ENCODE data around the gene CDS2. TPM values are rescaled to one million over a fixed set of nuclear protein-coding genes. Genes with fewer than 3 reads are reported as not detected.

CDS2 gene
- total and polyA plus RNA-seq, 2 of the 13 experiments (the other 11 are each of a cell fraction or from before 2014, with no cell fraction given) = 81.3 to 153 TPM

DNA sequence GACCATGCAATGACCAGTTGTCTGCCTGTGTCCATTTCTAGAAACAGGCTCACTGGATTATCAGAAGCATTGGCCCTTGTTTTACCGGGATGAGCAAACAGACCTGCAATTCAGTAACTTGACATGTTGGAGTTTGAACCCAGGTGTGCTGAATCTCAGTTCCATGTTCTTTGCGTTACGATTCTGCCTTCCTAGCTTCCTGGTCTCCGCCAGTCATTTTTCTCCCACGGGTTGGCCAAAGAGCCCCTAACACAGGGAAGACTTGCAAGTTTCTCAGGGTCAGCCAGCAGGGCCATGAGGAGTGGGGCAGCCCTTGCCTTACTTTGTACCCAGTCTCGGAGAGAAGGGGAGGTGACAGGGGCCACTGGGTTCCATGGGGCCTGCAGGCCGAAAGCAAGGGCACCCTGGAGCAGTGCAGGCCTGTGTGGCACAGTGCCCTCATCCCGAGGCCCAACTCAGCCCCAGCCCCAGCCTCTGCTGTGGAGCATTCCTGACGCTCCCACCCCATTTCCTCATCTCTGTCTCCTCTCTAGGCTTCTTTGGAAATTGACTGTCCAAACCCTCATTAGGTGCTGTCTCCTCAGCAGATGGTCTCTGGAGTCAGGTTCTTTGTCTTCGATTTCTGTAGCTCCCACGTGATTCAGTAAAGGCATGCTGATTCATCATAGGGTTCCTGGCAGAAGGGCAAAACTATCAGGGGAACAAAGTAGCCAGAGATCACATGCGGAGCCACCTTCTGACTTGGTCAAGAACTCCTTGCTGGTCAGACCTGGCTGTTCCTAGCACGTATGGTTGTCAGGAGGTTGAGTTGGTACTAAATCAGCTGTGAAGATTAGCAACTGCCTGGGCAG is 23.6 kb downstream of the CDS2 start (continued):
- TF ChIP-seq GLI4 (CRISPR knock-in tag; IDR thresholded peaks at IDR 0.05; ENCODE audit: borderline replicate concordance) (peak; percentile 49; the same call in 1 of the 2 replicates), MYC (CRISPR knock-in tag; IDR thresholded peaks at IDR 0.05; ENCODE audit: borderline replicate concordance) (peak; percentile 50; the same call in 1 of the 2 replicates), ZNF224 (CRISPR knock-in tag; IDR thresholded peaks at IDR 0.05) (no peak), MBD4 (IDR thresholded peaks at IDR 0.05; ENCODE audit: borderline replicate concordance, low read length) (no peak), TBX2 (CRISPR knock-in tag; IDR thresholded peaks at IDR 0.05; ENCODE audit: borderline replicate concordance) (peak; percentile 33; the same call in 1 of the 2 replicates), NFIC (IDR thresholded peaks at IDR 0.05; ENCODE audit: low read length) (no peak), POLR2G (IDR thresholded peaks at IDR 0.05; ENCODE audit: low read depth, low read length) (peak; percentile 63; the same call in 1 of the 2 replicates), ZSCAN22 (CRISPR knock-in tag; IDR thresholded peaks at IDR 0.05) (peak; percentile 78), PHF20 (CRISPR knock-in tag; IDR thresholded peaks at IDR 0.05) (no peak), ZBTB42 (CRISPR knock-in tag; IDR thresholded peaks at IDR 0.05) (0 out of 2 replicates have a peak, but pooled peaks have one; percentile 60), HNRNPUL1 (IDR thresholded peaks at IDR 0.05; ENCODE audit: low read depth, low read length) (no peak), ZNF317 (CRISPR knock-in tag; IDR thresholded peaks at IDR 0.05) (0 out of 2 replicates have a peak, but pooled peaks have one; percentile 71), THAP11 (CRISPR knock-in tag; IDR thresholded peaks at IDR 0.05) (0 out of 2 replicates have a peak, but pooled peaks have one; percentile 42), ZNF775 (CRISPR knock-in tag; IDR thresholded peaks at IDR 0.05; ENCODE audit: borderline replicate concordance) (no peak; the same call in 1 of the 2 replicates)
- TF ChIP-seq, protein P1, sequence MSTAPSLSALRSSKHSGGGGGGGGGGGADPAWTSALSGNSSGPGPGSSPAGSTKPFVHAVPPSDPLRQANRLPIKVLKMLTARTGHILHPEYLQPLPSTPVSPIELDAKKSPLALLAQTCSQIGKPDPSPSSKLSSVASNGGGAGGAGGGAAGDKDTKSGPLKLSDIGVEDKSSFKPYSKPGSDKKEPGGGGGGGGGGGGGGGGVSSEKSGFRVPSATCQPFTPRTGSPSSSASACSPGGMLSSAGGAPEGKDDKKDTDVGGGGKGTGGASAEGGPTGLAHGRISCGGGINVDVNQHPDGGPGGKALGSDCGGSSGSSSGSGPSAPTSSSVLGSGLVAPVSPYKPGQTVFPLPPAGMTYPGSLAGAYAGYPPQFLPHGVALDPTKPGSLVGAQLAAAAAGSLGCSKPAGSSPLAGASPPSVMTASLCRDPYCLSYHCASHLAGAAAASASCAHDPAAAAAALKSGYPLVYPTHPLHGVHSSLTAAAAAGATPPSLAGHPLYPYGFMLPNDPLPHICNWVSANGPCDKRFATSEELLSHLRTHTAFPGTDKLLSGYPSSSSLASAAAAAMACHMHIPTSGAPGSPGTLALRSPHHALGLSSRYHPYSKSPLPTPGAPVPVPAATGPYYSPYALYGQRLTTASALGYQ (CRISPR knock-in tag; IDR thresholded peaks at IDR 0.05) = peak; percentile 76; the same call in 1 of the 2 replicates
- TF ChIP-seq, protein P2, sequence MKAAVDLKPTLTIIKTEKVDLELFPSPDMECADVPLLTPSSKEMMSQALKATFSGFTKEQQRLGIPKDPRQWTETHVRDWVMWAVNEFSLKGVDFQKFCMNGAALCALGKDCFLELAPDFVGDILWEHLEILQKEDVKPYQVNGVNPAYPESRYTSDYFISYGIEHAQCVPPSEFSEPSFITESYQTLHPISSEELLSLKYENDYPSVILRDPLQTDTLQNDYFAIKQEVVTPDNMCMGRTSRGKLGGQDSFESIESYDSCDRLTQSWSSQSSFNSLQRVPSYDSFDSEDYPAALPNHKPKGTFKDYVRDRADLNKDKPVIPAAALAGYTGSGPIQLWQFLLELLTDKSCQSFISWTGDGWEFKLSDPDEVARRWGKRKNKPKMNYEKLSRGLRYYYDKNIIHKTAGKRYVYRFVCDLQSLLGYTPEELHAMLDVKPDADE (CRISPR knock-in tag; IDR thresholded peaks at IDR 0.05) = no peak
- TF ChIP-seq, protein P3, sequence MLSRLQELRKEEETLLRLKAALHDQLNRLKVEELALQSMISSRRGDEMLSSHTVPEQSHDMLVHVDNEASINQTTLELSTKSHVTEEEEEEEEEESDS (CRISPR knock-in tag; IDR thresholded peaks at IDR 0.05; ENCODE audit: borderline replicate concordance) = peak; percentile 49; the same call in 1 of the 2 replicates
- TF ChIP-seq, protein P4, sequence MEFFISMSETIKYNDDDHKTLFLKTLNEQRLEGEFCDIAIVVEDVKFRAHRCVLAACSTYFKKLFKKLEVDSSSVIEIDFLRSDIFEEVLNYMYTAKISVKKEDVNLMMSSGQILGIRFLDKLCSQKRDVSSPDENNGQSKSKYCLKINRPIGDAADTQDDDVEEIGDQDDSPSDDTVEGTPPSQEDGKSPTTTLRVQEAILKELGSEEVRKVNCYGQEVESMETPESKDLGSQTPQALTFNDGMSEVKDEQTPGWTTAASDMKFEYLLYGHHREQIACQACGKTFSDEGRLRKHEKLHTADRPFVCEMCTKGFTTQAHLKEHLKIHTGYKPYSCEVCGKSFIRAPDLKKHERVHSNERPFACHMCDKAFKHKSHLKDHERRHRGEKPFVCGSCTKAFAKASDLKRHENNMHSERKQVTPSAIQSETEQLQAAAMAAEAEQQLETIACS (CRISPR knock-in tag; IDR thresholded peaks at IDR 0.05) = no peak
- TF ChIP-seq, protein P5, sequence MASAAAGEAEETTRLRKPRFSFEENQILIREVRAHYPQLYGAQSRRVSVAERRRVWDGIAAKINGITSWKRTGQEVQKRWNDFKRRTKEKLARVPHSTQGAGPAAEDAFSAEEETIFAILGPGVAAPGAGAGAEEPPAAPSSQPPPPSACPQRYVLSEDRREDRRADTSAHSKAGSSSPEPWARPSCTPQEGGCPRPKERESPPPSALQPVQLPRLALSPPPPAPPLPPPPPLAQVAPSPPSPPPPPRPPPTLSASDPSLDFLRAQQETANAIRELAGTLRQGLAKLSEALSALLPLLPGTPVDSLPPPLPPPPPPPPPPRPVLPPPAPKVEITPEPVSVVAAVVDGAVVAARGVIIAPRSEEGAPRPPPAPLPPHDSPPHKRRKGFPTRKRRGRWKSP (CRISPR knock-in tag; IDR thresholded peaks at IDR 0.05) = peak; percentile 74; the same call in 1 of the 2 replicates

All from HepG2 (cell line).